ENCODE data around the gene CYB5D1.

CYB5D1 gene

GRCh38 chr17:7881276-7882054, 23.7 kb downstream of the CYB5D1 start:
- no peak overlapping the region for H3K9ac ChIP-seq (ENCODE audit: low read length)

GRCh38 chr17:7882068-7882467, 24.3 kb downstream of the CYB5D1 start:
- Histone ChIP-seq H3K9me3 (ENCODE audit: control insufficient read depth, low read length) (no peaks in the 10 kb centered on the region), H3K36me3 (ENCODE audit: control insufficient read depth, insufficient read depth, low read length) (no peaks in the 10 kb centered on the region), H3K4me1 (ENCODE audit: control insufficient read depth, insufficient read depth, low read length) (peaks cover 19% of the 10 kb centered on the region), H3K9ac (ENCODE audit: low read length) (no peak overlapping the region), H3K27me3 (ENCODE audit: control insufficient read depth, insufficient read depth, low read length) (no peaks in the 10 kb centered on the region), H3K4me3 (ENCODE audit: low read length) (no peak overlapping the region)

More at GRCh38 chr17:7881276-7882054, 23.7 kb downstream of the CYB5D1 start:
- H3K36me3 ChIP-seq (ENCODE audit: control insufficient read depth, insufficient read depth, low read length) = no peaks in the 10 kb centered on the region
- no peaks in the 10 kb centered on the region for H3K27me3 ChIP-seq (ENCODE audit: control insufficient read depth, insufficient read depth, low read length)
- peaks cover 13% of the 10 kb centered on the region for H3K4me1 ChIP-seq (ENCODE audit: control insufficient read depth, insufficient read depth, low read length)
- H3K9me3 ChIP-seq (ENCODE audit: control insufficient read depth, low read length) = no peaks in the 10 kb centered on the region
- H3K4me3 ChIP-seq (ENCODE audit: low read length) = no peak overlapping the region

GRCh38 chr17:7882629-7883028, 24.8 kb downstream of the CYB5D1 start:
- Histone ChIP-seq H3K4me3 (ENCODE audit: low read length) (no peak overlapping the region), H3K9me3 (ENCODE audit: control insufficient read depth, low read length) (no peaks in the 10 kb centered on the region), H3K9ac (ENCODE audit: low read length) (no peak overlapping the region), H3K27me3 (ENCODE audit: control insufficient read depth, insufficient read depth, low read length) (no peaks in the 10 kb centered on the region), H3K4me1 (ENCODE audit: control insufficient read depth, insufficient read depth, low read length) (peaks cover 22% of the 10 kb centered on the region), H3K36me3 (ENCODE audit: control insufficient read depth, insufficient read depth, low read length) (no peaks in the 10 kb centered on the region)

GRCh38 chr17:7883781-7884386, 26.1 kb downstream of the CYB5D1 start:
- no peaks in the 10 kb centered on the region for H3K9me3 ChIP-seq (ENCODE audit: control insufficient read depth, low read length)
- H3K9ac ChIP-seq (ENCODE audit: low read length) = peak overlapping the region; percentile 42
- H3K4me1 ChIP-seq (ENCODE audit: control insufficient read depth, insufficient read depth, low read length) = peaks cover 34% of the 10 kb centered on the region
- no peaks in the 10 kb centered on the region for H3K27me3 ChIP-seq (ENCODE audit: control insufficient read depth, insufficient read depth, low read length)
- no peak overlapping the region for H3K4me3 ChIP-seq (ENCODE audit: low read length)
- H3K36me3 ChIP-seq (ENCODE audit: control insufficient read depth, insufficient read depth, low read length) = no peaks in the 10 kb centered on the region

GRCh38 chr17:7884581-7885366, 27.0 kb downstream of the CYB5D1 start:
- no peaks in the 10 kb centered on the region for H3K9me3 ChIP-seq (ENCODE audit: control insufficient read depth, low read length)
- H3K9ac ChIP-seq (ENCODE audit: low read length) = peak overlapping the region; percentile 79
- no peak overlapping the region for H3K4me3 ChIP-seq (ENCODE audit: low read length)
- H3K27me3 ChIP-seq (ENCODE audit: control insufficient read depth, insufficient read depth, low read length) = no peaks in the 10 kb centered on the region
- no peaks in the 10 kb centered on the region for H3K36me3 ChIP-seq (ENCODE audit: control insufficient read depth, insufficient read depth, low read length)
- peaks cover 43% of the 10 kb centered on the region for H3K4me1 ChIP-seq (ENCODE audit: control insufficient read depth, insufficient read depth, low read length)

DNA sequence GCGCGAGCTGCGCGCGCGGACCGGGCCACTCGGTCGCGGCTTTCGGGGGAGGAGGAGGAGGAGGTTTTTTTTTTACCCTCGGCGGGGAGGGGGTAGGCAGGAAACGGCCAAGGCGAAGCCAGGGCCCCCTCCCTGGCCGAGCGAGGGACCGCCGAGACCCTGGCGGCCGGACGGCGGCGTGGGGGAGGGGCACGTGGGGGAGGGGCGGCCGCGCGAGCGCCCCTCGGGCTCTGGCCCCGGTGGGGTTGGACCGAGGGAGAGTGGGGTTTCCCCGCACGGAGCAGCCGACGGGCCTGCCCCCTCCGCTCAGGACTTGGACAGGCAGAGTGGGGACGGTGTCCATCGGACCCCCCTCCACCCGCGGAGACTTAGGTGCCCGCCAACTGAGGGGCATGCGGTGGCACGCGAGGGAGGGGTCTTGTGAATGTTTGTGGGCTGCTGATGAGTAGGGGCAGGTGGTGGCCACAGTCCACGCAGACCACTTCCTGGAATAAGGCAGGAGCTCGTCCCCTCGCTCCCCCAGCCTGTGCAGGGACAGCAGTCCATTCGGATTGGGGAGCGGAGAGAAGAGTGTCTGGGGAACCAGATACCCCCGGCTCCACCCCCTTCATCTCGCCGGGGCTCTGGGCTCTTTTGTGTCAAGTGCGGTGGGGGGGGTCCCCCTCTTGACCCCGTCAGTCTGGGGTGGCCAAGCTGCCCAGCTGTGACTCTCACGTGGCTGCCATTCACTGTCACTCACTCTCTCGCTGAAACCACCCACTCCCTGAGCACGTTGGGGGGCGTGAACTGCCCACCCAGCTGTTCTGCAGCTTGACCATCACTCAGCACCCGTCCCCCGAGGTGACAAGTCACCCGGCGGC, 27.8 kb downstream of the CYB5D1 start:
- Histone ChIP-seq H3K27me3 (ENCODE audit: control insufficient read depth, insufficient read depth, low read length) (no peaks in the 10 kb centered on the region), H3K4me1 (ENCODE audit: control insufficient read depth, insufficient read depth, low read length) (peaks cover 45% of the 10 kb centered on the region), H3K4me3 (ENCODE audit: low read length) (peak overlapping the region; percentile 84), H3K9ac (ENCODE audit: low read length) (peak overlapping the region; percentile 79), H3K9me3 (ENCODE audit: control insufficient read depth, low read length) (no peaks in the 10 kb centered on the region), H3K36me3 (ENCODE audit: control insufficient read depth, insufficient read depth, low read length) (peaks cover under 1% of the 10 kb centered on the region)

GRCh38 chr17:7886227-7887037, 28.6 kb downstream of the CYB5D1 start:
- Histone ChIP-seq H3K9ac (ENCODE audit: low read length) (peak overlapping the region; percentile 79), H3K4me3 (ENCODE audit: low read length) (peak overlapping the region; percentile 84), H3K27me3 (ENCODE audit: control insufficient read depth, insufficient read depth, low read length) (no peaks in the 10 kb centered on the region), H3K4me1 (ENCODE audit: control insufficient read depth, insufficient read depth, low read length) (peaks cover 45% of the 10 kb centered on the region), H3K36me3 (ENCODE audit: control insufficient read depth, insufficient read depth, low read length) (peaks cover 5% of the 10 kb centered on the region), H3K9me3 (ENCODE audit: control insufficient read depth, low read length) (no peaks in the 10 kb centered on the region)

- Histone ChIP-seq H3K9ac (ENCODE audit: low read length) (peak overlapping the region; percentile 79), H3K27me3 (ENCODE audit: control insufficient read depth, insufficient read depth, low read length) (no peaks in the 10 kb centered on the region), H3K4me3 (ENCODE audit: low read length) (no peak overlapping the region), H3K9me3 (ENCODE audit: control insufficient read depth, low read length) (no peaks in the 10 kb centered on the region), H3K36me3 (ENCODE audit: control insufficient read depth, insufficient read depth, low read length) (peaks cover 5% of the 10 kb centered on the region), H3K4me1 (ENCODE audit: control insufficient read depth, insufficient read depth, low read length) (peaks cover 40% of the 10 kb centered on the region)
Observed at GRCh38 chr17:7887038-7887481, 29.3 kb downstream of the CYB5D1 start.

DNA sequence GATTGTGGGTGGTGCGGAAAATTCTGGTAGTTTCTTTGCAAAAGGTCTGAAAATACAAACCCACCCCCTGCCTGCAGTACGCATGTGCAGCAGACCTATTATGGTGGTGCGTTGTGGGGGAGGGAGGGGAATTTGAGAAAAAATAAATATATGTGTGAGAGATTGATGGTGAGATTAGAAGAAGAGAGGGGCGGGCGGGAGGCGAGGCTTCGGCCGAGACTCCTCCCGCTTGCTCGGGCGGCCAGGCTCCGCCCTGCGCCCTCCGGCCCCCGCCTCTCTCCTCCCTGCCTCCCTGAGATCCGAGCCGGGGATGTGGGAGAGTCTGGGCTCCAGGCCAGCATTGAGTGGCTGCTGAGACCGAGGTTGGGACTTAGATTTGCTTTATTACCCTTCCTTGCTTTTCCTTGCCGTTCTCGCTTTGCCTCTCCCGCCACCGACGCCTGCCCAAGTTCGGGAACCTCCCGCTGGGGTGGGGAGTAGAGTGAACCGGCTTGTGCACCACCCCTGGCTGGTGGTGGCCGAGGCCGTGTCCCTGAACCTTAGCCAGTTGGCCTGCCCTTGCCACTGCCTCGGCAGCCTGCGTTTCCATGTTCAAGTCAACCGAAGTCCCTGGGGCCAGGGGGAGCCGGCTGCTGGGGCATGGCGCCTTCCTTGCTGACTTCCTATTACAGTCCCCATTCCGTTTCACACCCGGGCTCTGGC, 29.8 kb downstream of the CYB5D1 start:
- H3K9me3 ChIP-seq (ENCODE audit: control insufficient read depth, low read length) = no peaks in the 10 kb centered on the region
- H3K4me3 ChIP-seq (ENCODE audit: low read length) = peak overlapping the region; percentile 42
- peaks cover 38% of the 10 kb centered on the region for H3K4me1 ChIP-seq (ENCODE audit: control insufficient read depth, insufficient read depth, low read length)
- peaks cover 5% of the 10 kb centered on the region for H3K36me3 ChIP-seq (ENCODE audit: control insufficient read depth, insufficient read depth, low read length)
- peak overlapping the region; percentile 57 for H3K9ac ChIP-seq (ENCODE audit: low read length)
- H3K27me3 ChIP-seq (ENCODE audit: control insufficient read depth, insufficient read depth, low read length) = no peaks in the 10 kb centered on the region

DNA sequence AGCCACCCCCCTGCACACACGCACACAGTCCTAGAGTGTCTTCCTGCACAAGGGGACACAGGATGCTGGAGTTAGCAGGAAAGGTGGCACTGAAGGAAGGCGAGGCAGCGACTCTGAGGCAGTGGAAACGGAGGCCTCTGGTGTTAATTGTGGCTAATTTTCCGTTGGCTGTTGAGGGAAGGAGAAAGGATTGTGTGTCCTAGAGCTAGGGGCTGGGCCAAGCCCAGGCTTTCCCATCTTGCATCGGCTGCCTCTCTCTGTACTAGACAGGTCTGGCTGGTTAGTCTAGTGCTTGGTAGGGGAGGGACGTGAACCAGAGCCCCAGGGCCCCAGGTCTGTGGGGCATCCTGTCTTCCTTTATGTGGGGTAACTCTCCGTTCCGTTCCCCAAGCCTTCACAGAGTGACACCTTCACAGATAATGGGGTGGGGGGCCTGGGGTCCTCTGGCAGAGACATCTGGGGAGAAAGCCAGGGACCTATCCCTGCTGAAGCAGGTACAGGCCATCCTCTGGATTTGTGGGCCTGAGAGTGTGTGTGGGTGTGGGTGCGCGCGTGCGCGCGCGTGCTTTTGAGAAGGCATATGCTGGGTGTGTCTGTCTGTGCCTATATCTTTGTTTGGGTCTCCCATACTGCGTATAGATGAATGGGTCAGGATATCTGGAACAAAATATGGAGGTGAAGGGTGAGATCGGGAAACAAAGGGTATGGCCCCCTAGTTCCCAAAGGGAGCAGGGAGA, 30.5 kb downstream of the CYB5D1 start, which contains the start of gene CHD3:
Gene CHD3, plus strand, starts transcription at position 606 of the 737 bp plus-strand sequence. CDS start 212 bp downstream, outside the sequence.
- peak within 1 kb of the TSS; percentile 42 for H3K4me3 ChIP-seq (ENCODE audit: low read length)
- no peaks in the 10 kb centered on the region for H3K9me3 ChIP-seq (ENCODE audit: control insufficient read depth, low read length)
- H3K27me3 ChIP-seq (ENCODE audit: control insufficient read depth, insufficient read depth, low read length) = no peaks in the 10 kb centered on the region
- H3K36me3 ChIP-seq (ENCODE audit: control insufficient read depth, insufficient read depth, low read length) = peaks cover 5% of the 10 kb centered on the region
- H3K9ac ChIP-seq (ENCODE audit: low read length) = peak within 1 kb of the TSS; percentile 57
- H3K4me1 ChIP-seq (ENCODE audit: control insufficient read depth, insufficient read depth, low read length) = peaks cover 38% of the 10 kb centered on the region

Measured in mucosa of stomach (tissue), 1 donor.